Measurements from ENCODE around the gene ALG1.
"Not testable (repeated sequence)": the region's sequence is repeated elsewhere in the genome, so short reads cannot be mapped to it uniquely, and the experiment has no call there.

The ALG1 gene

GRCh38 chr16:5096437-5097060, 24.9 kb downstream of the ALG1 start:
- H3K27ac Mint-ChIP-seq = peak overlapping the region; percentile 67
- H3K4me3 Mint-ChIP-seq = peak overlapping the region; percentile 91
- not testable (repeated sequence) for H3K9me3 Mint-ChIP-seq; H3K27me3 Mint-ChIP-seq (ENCODE audit: low read depth); H3K36me3 Mint-ChIP-seq (ENCODE audit: low read depth)
- peaks cover 22% of the 10 kb centered on the region for H3K4me1 Mint-ChIP-seq (ENCODE audit: low read depth)

- Mint-ChIP-seq H3K4me3 (peak overlapping the region; percentile 91), H3K4me1 (ENCODE audit: low read depth) (peaks cover 22% of the 10 kb centered on the region), H3K27ac (peak overlapping the region; percentile 65)
- H3K36me3 Mint-ChIP-seq (ENCODE audit: low read depth); H3K27me3 Mint-ChIP-seq (ENCODE audit: low read depth); H3K9me3 Mint-ChIP-seq: not testable (repeated sequence)
Observed at GRCh38 chr16:5097061-5097469, 25.4 kb downstream of the ALG1 start.

GRCh38 chr16:5097470-5098220, 26.0 kb downstream of the ALG1 start, which contains the start of gene EEF2KMT:
Gene EEF2KMT, minus strand, starts transcription at chr16:5097795. Its CDS starts 56 bp downstream, at chr16:5097739.
- H3K4me1 Mint-ChIP-seq (ENCODE audit: low read depth) = peaks cover 18% of the 10 kb centered on the region
- H3K9me3 Mint-ChIP-seq = not testable (repeated sequence)

DNA sequence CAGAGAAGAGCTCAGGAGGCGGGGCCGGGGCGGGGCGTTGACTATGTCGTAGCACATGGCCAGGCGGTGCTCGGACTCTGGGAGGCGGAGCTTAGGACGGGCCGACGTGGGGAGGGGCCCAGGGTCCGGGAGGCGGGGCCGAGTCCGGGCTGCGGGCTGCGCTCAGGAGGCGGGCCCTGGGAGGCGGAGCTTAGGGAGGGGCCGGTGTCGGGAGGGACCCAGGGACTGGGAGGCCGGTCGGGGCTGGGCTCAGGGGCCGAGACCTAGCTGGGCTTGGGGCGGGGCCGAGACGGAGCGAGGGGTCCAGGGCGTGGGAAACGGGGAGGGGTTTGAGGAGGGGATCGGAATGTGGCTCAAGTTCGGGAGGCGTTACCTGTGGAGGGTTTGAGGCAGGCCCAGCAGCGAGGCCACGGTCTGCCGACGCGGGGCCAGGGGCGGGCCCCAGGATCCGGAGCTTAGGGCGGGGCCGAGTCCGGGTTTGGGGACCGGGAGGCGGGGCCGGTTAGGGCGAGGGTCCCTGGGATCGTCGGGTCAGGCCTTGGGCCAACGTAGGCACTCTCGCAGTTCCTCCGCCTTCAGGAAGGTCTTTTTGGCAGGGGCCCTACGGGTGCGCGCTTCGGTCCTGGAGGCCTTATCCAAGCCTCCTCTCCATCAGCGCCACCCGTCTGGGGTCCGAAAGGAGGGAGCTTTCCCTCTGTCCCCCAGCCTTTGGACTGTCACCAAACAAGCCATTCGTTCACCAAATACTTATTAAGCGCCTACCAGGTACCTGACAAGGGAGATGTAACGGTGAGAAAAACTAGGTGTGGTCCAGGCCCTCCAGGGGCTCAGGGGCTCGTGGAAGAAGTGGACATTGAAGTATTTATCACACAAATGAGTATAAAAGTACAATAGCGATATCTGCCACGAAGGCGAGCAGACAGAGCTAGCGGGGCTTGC, 26.8 kb downstream of the ALG1 start:
- H3K9me3 Mint-ChIP-seq; H3K36me3 Mint-ChIP-seq (ENCODE audit: low read depth); H3K27me3 Mint-ChIP-seq (ENCODE audit: low read depth): not testable (repeated sequence)
- Mint-ChIP-seq H3K4me3 (peak overlapping the region; percentile 91), H3K4me1 (ENCODE audit: low read depth) (peaks cover 18% of the 10 kb centered on the region), H3K27ac (peak overlapping the region; percentile 95)

More at GRCh38 chr16:5097470-5098220, 26.0 kb downstream of the ALG1 start, which contains the start of gene EEF2KMT:
- not testable (repeated sequence) for H3K27me3 Mint-ChIP-seq (ENCODE audit: low read depth); H3K36me3 Mint-ChIP-seq (ENCODE audit: low read depth)
- Mint-ChIP-seq H3K4me3 (peak within 1 kb of the TSS; percentile 91), H3K27ac (peak within 1 kb of the TSS; percentile 95)

- H3K27ac Mint-ChIP-seq = peak overlapping the region; percentile 62
Observed at GRCh38 chr16:5099174-5099573, 27.5 kb downstream of the ALG1 start.

DNA sequence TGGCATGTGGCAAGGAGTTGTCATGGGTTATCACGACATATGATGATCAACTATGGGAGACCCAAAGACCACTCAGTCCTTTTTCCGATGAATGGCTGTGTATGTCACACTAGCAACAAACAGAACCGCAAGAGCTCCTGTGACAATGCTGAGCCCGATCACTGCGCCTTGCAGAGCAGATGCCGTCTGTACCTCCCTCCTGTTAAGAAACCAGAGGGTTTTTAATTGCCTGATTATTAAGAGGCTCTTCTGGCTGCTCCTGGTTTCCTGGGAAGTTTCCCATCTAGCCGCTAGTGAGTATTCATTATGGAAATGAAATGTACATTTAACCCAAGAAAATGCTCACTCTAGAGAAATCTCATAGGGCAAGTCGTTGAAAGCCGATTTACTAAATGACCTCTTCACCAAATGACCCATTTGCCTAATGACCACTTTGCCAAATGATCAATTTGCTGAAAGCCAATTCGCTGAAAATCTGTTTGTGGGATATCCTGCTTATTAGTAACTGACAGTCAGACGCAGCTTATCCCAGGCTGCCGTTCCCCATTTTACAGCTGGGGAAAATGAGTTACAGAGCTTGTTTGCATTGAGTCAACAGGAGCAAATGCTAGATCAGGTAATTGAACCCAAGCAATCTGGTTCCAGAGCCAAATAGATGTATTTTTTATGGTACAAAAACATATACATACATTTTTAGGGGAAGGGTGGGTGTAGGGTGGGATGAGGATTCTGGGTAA, 31.8 kb downstream of the ALG1 start:
- H3K27me3 Mint-ChIP-seq (ENCODE audit: low read depth); H3K4me1 Mint-ChIP-seq (ENCODE audit: low read depth); H3K36me3 Mint-ChIP-seq (ENCODE audit: low read depth); H3K4me3 Mint-ChIP-seq; H3K27ac Mint-ChIP-seq; H3K9me3 Mint-ChIP-seq: not testable (repeated sequence)

More at GRCh38 chr16:5099174-5099573, 27.5 kb downstream of the ALG1 start:
- H3K27me3 Mint-ChIP-seq (ENCODE audit: low read depth); H3K9me3 Mint-ChIP-seq; H3K36me3 Mint-ChIP-seq (ENCODE audit: low read depth): not testable (repeated sequence)
- H3K4me3 Mint-ChIP-seq = peak overlapping the region; percentile 91
- H3K4me1 Mint-ChIP-seq (ENCODE audit: low read depth) = peaks cover 18% of the 10 kb centered on the region

DNA sequence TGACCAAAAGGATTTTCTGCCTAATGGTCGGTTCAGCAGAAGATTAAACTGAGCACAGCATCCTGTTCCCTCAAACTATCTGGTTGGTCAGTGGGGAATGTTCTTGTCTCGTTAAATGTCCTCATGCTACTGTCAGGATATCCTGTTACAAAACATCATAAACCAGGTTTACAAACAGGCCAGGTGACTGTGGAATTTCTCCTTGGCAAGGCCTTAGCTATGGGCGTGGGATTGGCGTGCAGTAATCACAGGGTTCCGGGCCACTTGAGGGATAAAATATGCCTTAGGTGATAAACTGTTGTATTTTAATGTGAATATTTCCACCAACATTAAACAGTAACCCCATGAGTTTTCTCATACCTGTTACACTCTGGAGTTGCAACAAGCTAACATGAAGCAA, 33.4 kb downstream of the ALG1 start:
- H3K4me3 Mint-ChIP-seq; H3K9me3 Mint-ChIP-seq; H3K27me3 Mint-ChIP-seq (ENCODE audit: low read depth): not testable (repeated sequence)

DNA sequence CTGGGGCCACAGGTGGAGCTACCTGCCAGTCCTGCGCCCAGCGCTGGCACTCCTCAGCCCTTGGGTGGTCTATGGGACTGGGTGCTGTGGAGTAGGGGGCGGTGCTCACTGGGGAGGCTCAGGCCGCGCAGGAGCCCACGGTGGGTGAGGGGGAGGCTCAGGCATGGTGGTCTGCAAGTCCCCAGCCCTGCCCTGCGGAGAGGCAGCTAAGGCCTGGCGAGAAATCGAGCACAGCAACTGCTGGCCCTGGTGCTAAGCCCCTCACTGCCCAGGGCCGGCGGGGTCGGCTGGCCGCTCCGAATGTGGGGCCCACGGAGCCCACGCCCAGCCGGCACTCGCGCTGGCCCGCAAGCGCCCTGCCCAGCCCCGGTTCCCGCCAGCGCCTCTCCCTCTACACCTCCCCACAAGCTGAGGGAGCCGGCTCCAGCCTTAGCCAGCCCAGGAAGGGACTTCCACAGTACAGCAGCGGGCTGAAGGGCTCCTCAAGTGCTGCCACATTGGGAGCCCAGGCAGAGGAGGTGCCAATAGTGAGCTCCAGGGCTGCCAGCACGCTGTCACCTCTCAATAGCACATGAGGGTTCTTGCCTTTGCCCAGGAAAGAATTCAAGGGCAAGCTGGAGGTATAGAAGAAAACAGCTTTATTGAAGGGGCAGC, 37.0 kb downstream of the ALG1 start:
- Mint-ChIP-seq H3K9me3 (no peaks in the 10 kb centered on the region), H3K27ac (no peak overlapping the region), H3K36me3 (ENCODE audit: low read depth) (no peaks in the 10 kb centered on the region), H3K4me3 (no peak overlapping the region), H3K27me3 (ENCODE audit: low read depth) (no peaks in the 10 kb centered on the region), H3K4me1 (ENCODE audit: low read depth) (peaks cover 2% of the 10 kb centered on the region)

More for the DNA sequence above, 33.4 kb downstream of the ALG1 start:
- H3K36me3 Mint-ChIP-seq (ENCODE audit: low read depth); H3K4me1 Mint-ChIP-seq (ENCODE audit: low read depth); H3K27ac Mint-ChIP-seq: not testable (repeated sequence)

DNA sequence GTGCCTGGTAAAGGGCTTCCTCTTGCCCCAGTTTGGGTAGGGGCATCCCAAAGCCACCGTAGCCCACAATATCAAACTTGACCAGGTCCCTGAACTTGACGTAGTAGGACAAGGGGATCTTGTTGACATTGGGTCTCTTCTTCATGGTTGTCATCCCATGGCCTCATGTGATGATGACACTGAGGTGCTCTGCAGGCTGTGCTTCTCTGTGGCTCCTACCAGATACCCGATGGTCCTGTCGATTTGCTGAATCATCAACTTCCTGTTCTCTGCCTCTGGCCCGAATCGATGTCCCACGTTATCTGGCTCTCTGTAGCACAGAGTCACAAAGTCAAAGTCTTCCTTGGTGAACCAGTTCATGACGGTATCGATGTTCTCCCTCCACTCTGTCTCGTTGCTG, 39.3 kb downstream of the ALG1 start:
- H3K36me3 Mint-ChIP-seq (ENCODE audit: low read depth); H3K27ac Mint-ChIP-seq; H3K4me1 Mint-ChIP-seq (ENCODE audit: low read depth): not testable (repeated sequence)

DNA sequence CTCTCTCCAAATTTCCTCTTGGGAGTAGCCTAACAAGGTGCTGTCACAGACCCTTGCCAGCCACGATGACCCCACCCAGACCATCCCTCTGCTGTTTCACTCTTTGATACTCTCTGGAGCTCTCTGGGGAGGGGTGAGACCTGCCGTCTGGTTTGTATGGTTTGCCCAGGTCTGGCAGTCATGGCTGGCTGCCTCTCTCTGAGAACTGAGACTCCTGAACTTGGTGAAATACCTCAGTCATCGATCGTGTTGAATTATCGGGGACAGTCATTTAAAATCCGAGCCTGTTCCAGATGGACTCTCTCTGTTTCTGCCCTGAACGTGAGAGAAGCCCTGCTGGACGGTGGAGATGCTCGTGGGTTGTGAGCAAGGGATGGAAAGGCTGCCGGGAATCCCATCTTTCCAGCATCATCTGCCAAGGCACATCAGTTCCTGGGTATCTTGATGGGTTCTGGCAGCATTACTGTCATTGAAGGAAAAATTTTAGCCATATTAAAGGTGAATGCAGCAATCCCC, 45.2 kb downstream of the ALG1 start:
- not testable (repeated sequence) for H3K4me3 Mint-ChIP-seq; H3K36me3 Mint-ChIP-seq (ENCODE audit: low read depth); H3K4me1 Mint-ChIP-seq (ENCODE audit: low read depth); H3K27ac Mint-ChIP-seq; H3K9me3 Mint-ChIP-seq
- peaks cover 28% of the 10 kb centered on the region for H3K27me3 Mint-ChIP-seq (ENCODE audit: low read depth)

More for the DNA sequence above, 39.3 kb downstream of the ALG1 start:
- not testable (repeated sequence) for H3K27me3 Mint-ChIP-seq (ENCODE audit: low read depth); H3K4me3 Mint-ChIP-seq; H3K9me3 Mint-ChIP-seq

- not testable (repeated sequence) for H3K27ac Mint-ChIP-seq, H3K4me3 Mint-ChIP-seq
- H3K27me3 Mint-ChIP-seq (ENCODE audit: low read depth) = peaks cover 28% of the 10 kb centered on the region
Observed at GRCh38 chr16:5117300-5118087, 45.9 kb downstream of the ALG1 start.

GRCh38 chr16:5131467-5132004, 59.9 kb downstream of the ALG1 start:
- H3K4me3 Mint-ChIP-seq; H3K4me1 Mint-ChIP-seq (ENCODE audit: low read depth); H3K27ac Mint-ChIP-seq; H3K36me3 Mint-ChIP-seq (ENCODE audit: low read depth); H3K9me3 Mint-ChIP-seq: not testable (repeated sequence)
- H3K27me3 Mint-ChIP-seq (ENCODE audit: low read depth) = peaks cover 19% of the 10 kb centered on the region

More at GRCh38 chr16:5117300-5118087, 45.9 kb downstream of the ALG1 start:
- H3K36me3 Mint-ChIP-seq (ENCODE audit: low read depth); H3K9me3 Mint-ChIP-seq; H3K4me1 Mint-ChIP-seq (ENCODE audit: low read depth): not testable (repeated sequence)
